HEK293 (cell line): ENCODE results near the gene PIM3.

Source experiments
- CTCF ChIP-seq: fragments of 450-650 bp; formaldehyde crosslinking; IDR thresholded peaks from 2 replicates; pipeline ENCODE4 v1.5.1; 2016; ENCODE audit warnings: missing biosample characterization, missing genetic modification characterization
- ZNF174 ChIP-seq: fragments of 450-650 bp; formaldehyde crosslinking; IDR thresholded peaks from 2 replicates; pipeline ENCODE4 v1.5.0; 2017; ENCODE audit warnings: missing biosample characterization, mild to moderate bottlenecking, missing genetic modification characterization
- ZNF366 ChIP-seq: fragments of 450-650 bp; formaldehyde crosslinking; conservative IDR thresholded peaks from 2 replicates; pipeline ENCODE4 v1.5.1; 2016; ENCODE audit warnings: missing biosample characterization, missing genetic modification characterization

DNA sequence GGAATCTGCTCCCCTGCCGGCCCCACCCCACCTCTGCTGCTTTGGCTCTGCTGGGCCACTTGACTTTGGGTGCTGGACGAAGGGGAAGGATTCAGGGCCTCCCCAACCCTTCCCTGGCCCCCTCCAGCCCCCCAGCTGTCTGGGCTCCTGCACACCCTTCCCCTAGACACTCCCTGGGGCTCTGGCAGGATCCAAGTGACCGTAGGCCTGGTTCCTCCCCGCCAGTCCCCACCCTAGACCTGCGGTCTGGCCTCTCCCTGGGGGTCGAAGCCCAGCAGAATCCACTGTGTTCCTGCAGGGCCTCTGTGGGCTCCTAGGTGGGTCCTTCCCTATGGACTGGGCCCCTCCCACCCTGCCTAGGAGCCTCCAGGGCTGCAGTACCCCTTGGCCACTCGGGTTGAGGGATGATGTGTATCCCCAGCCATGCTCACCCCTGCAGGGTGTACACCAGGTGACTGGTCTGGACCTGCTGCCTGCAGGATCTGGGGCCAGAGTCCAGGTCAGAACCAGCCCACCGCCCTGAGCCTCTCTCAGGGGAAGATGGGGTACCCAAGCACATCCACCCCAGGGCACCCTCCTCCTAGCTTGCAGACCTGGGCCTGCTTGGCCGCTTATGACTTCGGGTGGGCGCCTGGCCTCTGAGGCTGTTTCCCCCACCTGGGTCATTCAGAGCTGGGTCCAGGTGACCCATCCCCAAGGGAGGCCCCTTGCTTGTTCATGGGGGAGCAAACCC lies 5.6 kb downstream of the PIM3 start:
- TF ChIP-seq ZNF366 (tag by site-specific recombination) (no peak), ZNF174 (no peak), CTCF (tag by site-specific recombination) (no peak)
